Caco-2 (cell line): Measurements from ENCODE around the gene RUFY3. TPM values are rescaled to one million over a fixed set of nuclear protein-coding genes. Genes with fewer than 3 reads are reported as not detected.
"Not testable (repeated sequence)": the region's sequence is repeated elsewhere in the genome, so short reads cannot be mapped to it uniquely, and the experiment has no call there.

Experiments
- BruUV-seq: library from RNA; stranded (reverse); fragments of 400-500 nt; replicated peaks from 2 replicates; lab custom pipeline; 2021; lab: Mats Ljungman, UMichigan
- CTCF ChIA-PET: fragments of 300-600 bp; sonication (Branson Sonifier 250); formaldehyde crosslinking; loops from one replicate; lab custom pipeline; 2022; ENCODE audit warnings: antibody characterized with exemption; lab: Charles Lee
- POLR2A ChIA-PET: fragments of 300-600 bp; sonication (Branson Sonifier 250); formaldehyde crosslinking; loops from one replicate; lab custom pipeline; 2022; ENCODE audit warnings: antibody characterized with exemption; lab: Charles Lee
- DNase-seq, 2 experiments: peaks; one replicate each; pipeline versions ENCODE4 v3.0.0 to v3.0.0-alpha.2; 2020 to 2022
- H3K27me3 ChIP-seq: replicated peaks from 2 replicates; pipeline ENCODE4 v1.6.0; 2011; ENCODE audit warnings: low read length; ENCODE audit not compliant: control insufficient read depth, insufficient read depth
- H3K36me3 ChIP-seq: 2 replicates; pipeline ENCODE4 v1.5.1; 2011; ENCODE audit warnings: low read length; ENCODE audit not compliant: control insufficient read depth, insufficient read depth
- H3K4me1 ChIP-seq: fragments of 250-450 bp; sonication (Bioruptor Pico); 2 replicates; pipeline ENCODE4 v1.5.1; 2020; ENCODE audit warnings: mild to moderate bottlenecking
- H3K4me3 ChIP-seq: 2 replicates; pipeline ENCODE4 v1.5.1; 2011; ENCODE audit warnings: low read depth, mild to moderate bottlenecking, control low read depth, low read length
- H3K9me3 ChIP-seq: fragments of 250-450 bp; sonication (Bioruptor Pico); 2 replicates; pipeline ENCODE4 v1.5.1; 2020; ENCODE audit warnings: mild to moderate bottlenecking, moderate library complexity
- H3K27ac Mint-ChIP-seq: one replicate; pipeline ENCODE4 v1.8.0; 2022; ENCODE audit warnings: mixed read lengths; ENCODE audit not compliant: unreplicated experiment
- H3K27me3 Mint-ChIP-seq: one replicate; pipeline ENCODE4 v1.8.0; 2022; ENCODE audit warnings: mixed read lengths; ENCODE audit not compliant: insufficient read depth, unreplicated experiment
- H3K36me3 Mint-ChIP-seq: one replicate; pipeline ENCODE4 v1.8.0; 2022; ENCODE audit warnings: mild to moderate bottlenecking, mixed read lengths; ENCODE audit not compliant: insufficient read depth, unreplicated experiment
- H3K4me1 Mint-ChIP-seq: one replicate; pipeline ENCODE4 v1.8.0; 2022; ENCODE audit warnings: low read depth, mixed read lengths; ENCODE audit not compliant: unreplicated experiment
- H3K4me3 Mint-ChIP-seq: one replicate; pipeline ENCODE4 v1.8.0; 2022; ENCODE audit warnings: mild to moderate bottlenecking, moderate library complexity, mixed read lengths; ENCODE audit not compliant: unreplicated experiment
- H3K9me3 Mint-ChIP-seq: one replicate; pipeline ENCODE4 v1.8.0; 2022; ENCODE audit warnings: mixed read lengths; ENCODE audit not compliant: unreplicated experiment
- CTCF ChIP-seq, 2 experiments: fragments of 200-600 bp in 1 of 2; IDR thresholded peaks; 1 replicate in 1 of 2; 2 replicates in 1 of 2; pipeline versions ENCODE4 v1.5.1 to v1.8.0; 2011 to 2022; ENCODE audit warnings: antibody characterized with exemption in 1 of 2, control low read depth in 1 of 2, inconsistent platforms in 1 of 2, low read depth in 1 of 2, low read length in 1 of 2, mild to moderate bottlenecking in 1 of 2, moderate library complexity in 1 of 2; ENCODE audit not compliant: insufficient read depth in 1 of 2, severe bottlenecking in 1 of 2, unreplicated experiment in 1 of 2
- intact Hi-C: fragments of 100-400 bp; cut with micrococcal nuclease; formaldehyde crosslinking; loops from one replicate; pipeline ENCODE4 v1.10.0; 2022; ENCODE audit not compliant: unreplicated experiment
- total RNA-seq: library from RNA; stranded (reverse); gene quantifications from 2 replicates; pipeline ENCODE4 v1.2.3, GENCODE V29; 2022

RUFY3 gene
- total RNA-seq, 1 experiment from 2014 or later = 36.6 TPM

GRCh38 chr4:70734971-70735370 lies 13.2 kb downstream of the RUFY3 start:
- Mint-ChIP-seq H3K27me3 (no peaks in the 10 kb centered on the region), H3K36me3 (no peaks in the 10 kb centered on the region), H3K4me1 (no peaks in the 10 kb centered on the region), H3K27ac (no peak overlapping the region), H3K4me3 (no peak overlapping the region), H3K9me3 (no peaks in the 10 kb centered on the region)
- DNase-seq = no peak
- Histone ChIP-seq H3K36me3 (no peaks in the 10 kb centered on the region), H3K9me3 (no peaks in the 10 kb centered on the region), H3K27me3 (no peaks in the 10 kb centered on the region), H3K4me1 (no peaks in the 10 kb centered on the region), H3K4me3 (no peak overlapping the region)
- CTCF ChIA-PET = interaction anchor here (0.6 to 1.3 kb wide), 3 partner anchors 42 to 275 kb away, joined by 3 to 4 read pairs (median 4); partner anchors contain the start of gene MOB1B
- no peak for TF ChIP-seq CTCF (IDR thresholded peaks at IDR 0.05; ENCODE audit: insufficient read depth in 1 of 2, low read depth in 1 of 2, low read length in 1 of 2, severe bottlenecking in 1 of 2, unreplicated experiment in 1 of 2)
- BruUV-seq = no TSS peak
- POLR2A ChIA-PET = no interaction called here
- intact Hi-C loops = no loop called here

GRCh38 chr4:70735915-70736314 lies 14.2 kb downstream of the RUFY3 start:
- H3K4me3 ChIP-seq, H3K27me3 ChIP-seq, H3K4me1 ChIP-seq, H3K36me3 ChIP-seq, POLR2A ChIA-PET, intact Hi-C loops, H3K9me3 Mint-ChIP-seq, H3K27me3 Mint-ChIP-seq, H3K9me3 ChIP-seq, H3K27ac Mint-ChIP-seq, H3K4me3 Mint-ChIP-seq, H3K4me1 Mint-ChIP-seq, BruUV-seq, H3K36me3 Mint-ChIP-seq: not testable (repeated sequence)
- TF ChIP-seq CTCF (IDR thresholded peaks at IDR 0.05; ENCODE audit: insufficient read depth in 1 of 2, low read depth in 1 of 2, low read length in 1 of 2, severe bottlenecking in 1 of 2, unreplicated experiment in 1 of 2) = peak in 1 of 2 experiments; percentile 12
- peak; percentile 34 to 45 for DNase-seq
- CTCF ChIA-PET = interaction anchor here (0.7 to 1.3 kb wide), 5 partner anchors 14 to 166 kb away, joined by 3 to 6 read pairs (median 4); partner anchors contain the start of gene MOB1B

- no peak for DNase-seq
- intact Hi-C loops = no loop called here
- H3K9me3 ChIP-seq = no peaks in the 10 kb centered on the region
- no peak for TF ChIP-seq CTCF (IDR thresholded peaks at IDR 0.05; ENCODE audit: insufficient read depth in 1 of 2, low read depth in 1 of 2, low read length in 1 of 2, severe bottlenecking in 1 of 2, unreplicated experiment in 1 of 2)
- no peaks in the 10 kb centered on the region for H3K36me3 Mint-ChIP-seq
- CTCF ChIA-PET = interaction anchor here (0.5 kb wide), 1 partner anchor 21 kb away, joined by 3 read pairs; no protein-coding TSS in a partner anchor
- H3K9me3 Mint-ChIP-seq = no peaks in the 10 kb centered on the region
- H3K36me3 ChIP-seq = no peaks in the 10 kb centered on the region
- no TSS peak for BruUV-seq
- no peaks in the 10 kb centered on the region for H3K4me1 Mint-ChIP-seq
- no peaks in the 10 kb centered on the region for H3K4me1 ChIP-seq
- no peak overlapping the region for H3K4me3 Mint-ChIP-seq
- H3K27me3 ChIP-seq = no peaks in the 10 kb centered on the region
- no peak overlapping the region for H3K4me3 ChIP-seq
- POLR2A ChIA-PET = no interaction called here
- no peaks in the 10 kb centered on the region for H3K27me3 Mint-ChIP-seq
- no peak overlapping the region for H3K27ac Mint-ChIP-seq
These were observed 15.2 kb downstream of the RUFY3 start for GRCh38 chr4:70737006-70737405.
